ENCODE measurements around the gene MMS19.

MMS19 gene

GRCh38 chr10:97463363-97464132, 34.7 kb downstream of the MMS19 start:
- TF ChIP-seq EZH2phosphoT487 (IDR thresholded peaks at IDR 0.05; ENCODE audit: borderline replicate concordance, low read length): no peak
- TF ChIP-seq CTCF (IDR thresholded peaks at IDR 0.05; ENCODE audit: low read depth, low read length, poor library complexity, severe bottlenecking): peak; percentile 95
- Histone ChIP-seq H3K36me3 (ENCODE audit: control insufficient read depth, low read length) (peaks cover 93% of the 10 kb centered on the region), H3K4me1 (ENCODE audit: control insufficient read depth, low read length) (peaks cover 6% of the 10 kb centered on the region), H3F3A (ENCODE audit: control insufficient read depth, insufficient read depth) (0 out of 2 replicates have a peak, but pooled peaks cover 3% of the 10 kb centered on the region), H3K9me3 (ENCODE audit: control insufficient read depth, insufficient read depth, low read length) (no peaks in the 10 kb centered on the region), H4K20me1 (ENCODE audit: control insufficient read depth, insufficient read depth, low read depth, low read length) (no peaks in the 10 kb centered on the region), H3K9me2 (replicated peaks; ENCODE audit: control insufficient read depth, low read length) (no peaks in the 10 kb centered on the region), H3K4me3 (ENCODE audit: low read length) (no peak overlapping the region), H3K27ac (ENCODE audit: low read depth, low read length) (no peak overlapping the region), H3K4me2 (ENCODE audit: low read length) (no peak overlapping the region), H3K79me2 (ENCODE audit: control insufficient read depth, low read length) (no peaks in the 10 kb centered on the region), H3K27me3 (ENCODE audit: control insufficient read depth, low read length) (no peaks in the 10 kb centered on the region)

GRCh38 chr10:97462309-97462708, 35.9 kb downstream of the MMS19 start:
- no peaks in the 10 kb centered on the region for H3K9me3 ChIP-seq (ENCODE audit: control insufficient read depth, insufficient read depth, low read length)
- H3K4me2 ChIP-seq (ENCODE audit: low read length): no peak overlapping the region
- no peaks in the 10 kb centered on the region for H3K27me3 ChIP-seq (ENCODE audit: control insufficient read depth, low read length)
- no peaks in the 10 kb centered on the region for H4K20me1 ChIP-seq (ENCODE audit: control insufficient read depth, insufficient read depth, low read depth, low read length)
- H3K9me2 ChIP-seq (replicated peaks; ENCODE audit: control insufficient read depth, low read length): no peaks in the 10 kb centered on the region
- H3F3A ChIP-seq (ENCODE audit: control insufficient read depth, insufficient read depth): 0 out of 2 replicates have a peak, but pooled peaks cover 3% of the 10 kb centered on the region
- H3K4me3 ChIP-seq (ENCODE audit: low read length): no peak overlapping the region
- TF ChIP-seq EZH2phosphoT487 (IDR thresholded peaks at IDR 0.05; ENCODE audit: borderline replicate concordance, low read length): no peak
- no peak for TF ChIP-seq CTCF (IDR thresholded peaks at IDR 0.05; ENCODE audit: low read depth, low read length, poor library complexity, severe bottlenecking)
- no peaks in the 10 kb centered on the region for H3K79me2 ChIP-seq (ENCODE audit: control insufficient read depth, low read length)
- H3K27ac ChIP-seq (ENCODE audit: low read depth, low read length): no peak overlapping the region
- H3K36me3 ChIP-seq (ENCODE audit: control insufficient read depth, low read length): peaks cover 90% of the 10 kb centered on the region
- H3K4me1 ChIP-seq (ENCODE audit: control insufficient read depth, low read length): no peaks in the 10 kb centered on the region

- no peaks in the 10 kb centered on the region for H3K9me3 ChIP-seq (ENCODE audit: control insufficient read depth, insufficient read depth, low read length)
- no peaks in the 10 kb centered on the region for H3K4me1 ChIP-seq (ENCODE audit: control insufficient read depth, low read length)
- H3F3A ChIP-seq (ENCODE audit: control insufficient read depth, insufficient read depth): 0 out of 2 replicates have a peak, but pooled peaks cover 3% of the 10 kb centered on the region
- no peaks in the 10 kb centered on the region for H3K27me3 ChIP-seq (ENCODE audit: control insufficient read depth, low read length)
- H3K27ac ChIP-seq (ENCODE audit: low read depth, low read length): no peak overlapping the region
- no peaks in the 10 kb centered on the region for H3K79me2 ChIP-seq (ENCODE audit: control insufficient read depth, low read length)
- H3K36me3 ChIP-seq (ENCODE audit: control insufficient read depth, low read length): peaks cover 91% of the 10 kb centered on the region
- TF ChIP-seq EZH2phosphoT487 (IDR thresholded peaks at IDR 0.05; ENCODE audit: borderline replicate concordance, low read length): no peak
- TF ChIP-seq CTCF (IDR thresholded peaks at IDR 0.05; ENCODE audit: low read depth, low read length, poor library complexity, severe bottlenecking): no peak
- no peak overlapping the region for H3K4me3 ChIP-seq (ENCODE audit: low read length)
- H3K4me2 ChIP-seq (ENCODE audit: low read length): no peak overlapping the region
- no peaks in the 10 kb centered on the region for H3K9me2 ChIP-seq (replicated peaks; ENCODE audit: control insufficient read depth, low read length)
- H4K20me1 ChIP-seq (ENCODE audit: control insufficient read depth, insufficient read depth, low read depth, low read length): no peaks in the 10 kb centered on the region
These were observed 38.3 kb downstream of the MMS19 start for GRCh38 chr10:97459933-97460332.
